ENCODE results near the gene FANK1.

- TF ChIP-seq CTCF (IDR thresholded peaks at IDR 0.05) (no peak), POLR2A (IDR thresholded peaks at IDR 0.05) (no peak)
These were observed 71.2 kb downstream of the FANK1 start for GRCh38 chr10:125967533-125967932.

All from heart left ventricle (tissue), 13 donors.